HUES48 (cell line): ENCODE data around the gene PTPRN2.
"Not testable (repeated sequence)": the region's sequence is repeated elsewhere in the genome, so short reads cannot be mapped to it uniquely, and the experiment has no call there.

ENCODE experiments used
- H3K27ac ChIP-seq: one replicate; pipeline ENCODE4 v1.7.0; 2013; ENCODE audit warnings: low read depth, low read length, inconsistent platforms
- H3K27me3 ChIP-seq: 2 replicates; pipeline ENCODE4 v1.6.1; 2013; ENCODE audit warnings: mild to moderate bottlenecking, low read length; ENCODE audit not compliant: control insufficient read depth, insufficient read depth
- H3K36me3 ChIP-seq: 2 replicates; pipeline ENCODE4 v1.6.1; 2013; ENCODE audit warnings: low read length; ENCODE audit not compliant: control insufficient read depth, insufficient read depth
- H3K4me1 ChIP-seq: 2 replicates; pipeline ENCODE4 v1.6.1; 2013; ENCODE audit warnings: mild to moderate bottlenecking, low read length; ENCODE audit not compliant: control insufficient read depth, insufficient read depth
- H3K4me3 ChIP-seq: 2 replicates; pipeline ENCODE4 v1.5.1; 2013; ENCODE audit warnings: mild to moderate bottlenecking, low read depth, low read length
- H3K9ac ChIP-seq: 2 replicates; pipeline ENCODE4 v1.6.1; 2013; ENCODE audit warnings: mild to moderate bottlenecking, low read depth, low read length, moderate library complexity
- H3K9me3 ChIP-seq: 2 replicates; pipeline ENCODE4 v1.6.1; 2013; ENCODE audit warnings: low read length; ENCODE audit not compliant: control insufficient read depth, insufficient read depth

The PTPRN2 gene

DNA sequence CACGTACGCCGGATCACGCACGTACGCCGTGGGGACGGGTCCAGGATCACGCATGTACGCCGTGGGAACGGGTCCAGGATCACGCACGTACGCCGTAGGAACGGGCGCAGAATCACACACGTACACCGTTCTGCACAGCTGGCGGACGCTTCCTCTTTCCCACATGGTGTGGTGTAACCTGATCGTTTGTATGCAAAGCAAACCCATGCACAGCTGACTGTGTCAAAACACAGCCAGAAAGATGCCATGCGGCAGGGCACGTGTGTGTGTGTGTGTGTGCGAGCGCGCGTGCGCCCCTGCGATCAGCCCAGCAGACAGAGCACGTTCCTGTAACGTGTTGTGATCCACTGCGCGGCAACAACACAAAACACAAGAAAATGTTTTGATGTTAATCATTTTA lies 677.2 kb downstream of the PTPRN2 start:
- Histone ChIP-seq H3K36me3 (no peaks in the 10 kb centered on the region), H3K27me3 (no peaks in the 10 kb centered on the region), H3K4me3 (no peak overlapping the region), H3K9ac (no peak overlapping the region), H3K27ac (no peak overlapping the region), H3K9me3 (peaks cover 3% of the 10 kb centered on the region; the same call in 1 of the 2 replicates), H3K4me1 (peaks cover 9% of the 10 kb centered on the region)

DNA sequence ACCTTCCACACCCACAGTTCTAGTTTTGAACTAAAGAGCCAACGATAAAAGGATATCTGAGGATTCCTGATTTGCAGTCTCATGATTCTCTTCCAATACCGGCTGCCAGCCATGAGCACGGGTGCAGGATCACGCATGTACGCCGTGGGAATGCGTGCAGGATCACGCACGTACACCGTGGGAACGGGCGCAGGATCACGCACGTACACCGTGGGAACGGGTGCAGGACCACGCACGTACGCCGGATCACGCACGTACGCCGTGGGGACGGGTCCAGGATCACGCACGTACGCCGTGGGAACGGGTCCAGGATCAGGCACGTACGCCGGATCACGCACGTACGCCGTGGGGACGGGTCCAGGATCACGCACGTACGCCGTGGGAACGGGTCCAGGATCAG lies 677.6 kb downstream of the PTPRN2 start:
- not testable (repeated sequence) for H3K9ac ChIP-seq, H3K9me3 ChIP-seq, H3K4me3 ChIP-seq, H3K27ac ChIP-seq, H3K27me3 ChIP-seq, H3K36me3 ChIP-seq
- H3K4me1 ChIP-seq = peaks cover 13% of the 10 kb centered on the region

DNA sequence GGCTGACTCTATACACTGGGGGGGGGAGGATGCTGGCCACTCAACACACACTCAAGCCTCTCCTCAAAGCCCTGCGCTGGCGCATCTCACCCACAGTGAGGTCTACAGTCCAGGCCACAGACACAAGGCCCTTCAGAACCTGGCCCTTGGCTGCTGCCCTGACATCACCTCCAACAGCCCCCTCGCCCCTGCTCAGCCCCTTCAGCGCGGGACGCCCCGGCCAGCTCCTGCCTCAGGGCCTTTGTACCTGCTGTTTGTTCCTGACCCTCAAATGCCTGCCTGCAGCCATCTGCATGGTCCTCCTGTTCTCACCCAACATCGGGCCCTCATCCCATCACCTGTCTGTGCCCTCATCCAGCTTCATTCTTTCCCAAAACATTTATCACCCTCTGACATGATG lies 678.3 kb downstream of the PTPRN2 start:
- H3K9me3 ChIP-seq = no peaks in the 10 kb centered on the region; the same call in 1 of the 2 replicates
- H3K36me3 ChIP-seq = no peaks in the 10 kb centered on the region
- no peak overlapping the region for H3K9ac ChIP-seq
- H3K4me3 ChIP-seq = no peak overlapping the region
- no peaks in the 10 kb centered on the region for H3K27me3 ChIP-seq
- H3K4me1 ChIP-seq = peaks cover 20% of the 10 kb centered on the region
- no peak overlapping the region for H3K27ac ChIP-seq

DNA sequence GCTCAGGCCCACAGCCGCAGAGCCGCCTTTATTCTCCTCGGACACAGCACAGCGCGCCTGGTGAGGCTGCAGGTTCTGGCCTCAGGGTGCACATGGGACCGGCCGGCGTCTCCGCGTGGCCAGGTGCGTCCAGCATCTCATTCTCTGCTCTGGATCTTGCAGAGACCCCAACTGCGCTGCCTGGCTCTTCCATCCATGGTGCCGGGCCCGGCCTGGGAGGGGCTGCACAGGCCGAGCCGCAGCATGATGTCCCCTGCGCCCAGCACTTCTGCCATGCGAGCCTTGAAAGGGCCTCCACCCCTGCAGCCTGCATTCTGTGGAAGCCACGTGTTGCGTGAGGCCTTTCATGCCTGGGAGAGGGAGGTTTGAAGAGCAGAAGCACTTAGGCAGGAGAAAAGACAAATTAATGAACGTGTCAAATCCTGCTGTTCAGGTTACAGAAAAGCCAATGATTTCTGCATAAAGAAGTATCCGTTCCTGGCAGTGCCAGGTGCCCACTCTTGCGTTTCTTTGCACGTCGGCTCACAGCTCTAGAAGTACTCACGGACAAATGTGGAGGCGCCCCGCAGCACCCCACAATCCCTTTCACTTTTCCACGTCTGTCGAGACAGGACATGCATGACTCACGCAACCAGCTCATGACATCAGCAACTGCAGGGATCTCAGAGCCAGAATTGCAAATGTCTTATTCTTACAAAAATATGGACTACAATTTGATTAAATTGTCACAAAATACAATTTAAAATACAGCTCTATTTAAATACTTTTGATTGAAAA lies 679.4 kb downstream of the PTPRN2 start:
- no peaks in the 10 kb centered on the region for H3K27me3 ChIP-seq
- H3K4me1 ChIP-seq = peaks cover 20% of the 10 kb centered on the region
- no peaks in the 10 kb centered on the region for H3K36me3 ChIP-seq
- H3K9ac ChIP-seq = no peak overlapping the region
- no peak overlapping the region for H3K4me3 ChIP-seq
- no peak overlapping the region for H3K27ac ChIP-seq
- H3K9me3 ChIP-seq = no peaks in the 10 kb centered on the region

DNA sequence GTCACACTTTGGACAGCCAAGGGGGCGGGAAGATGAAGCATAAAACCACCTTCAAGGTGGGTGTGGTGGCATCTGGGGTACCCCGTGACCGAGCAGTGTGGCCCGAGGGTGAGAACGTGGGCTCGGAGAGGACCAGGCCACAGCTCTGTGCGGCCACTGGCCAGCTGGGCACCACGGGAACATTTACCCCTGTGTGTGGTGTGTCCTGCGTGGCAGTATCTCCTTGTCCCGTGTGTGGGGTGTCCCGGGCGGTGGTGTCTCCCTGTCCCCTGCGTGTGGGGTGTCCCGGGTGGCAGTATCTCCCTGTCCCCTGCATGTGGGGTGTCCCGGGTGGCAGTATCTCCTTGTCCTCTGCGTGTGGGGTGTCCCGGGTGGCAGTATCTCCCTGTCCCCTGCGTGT lies 680.5 kb downstream of the PTPRN2 start:
- Histone ChIP-seq H3K27me3 (no peaks in the 10 kb centered on the region; the same call in 1 of the 2 replicates), H3K36me3 (no peaks in the 10 kb centered on the region), H3K27ac (no peak overlapping the region), H3K9ac (no peak overlapping the region), H3K9me3 (no peaks in the 10 kb centered on the region), H3K4me1 (peaks cover 20% of the 10 kb centered on the region), H3K4me3 (no peak overlapping the region)

DNA sequence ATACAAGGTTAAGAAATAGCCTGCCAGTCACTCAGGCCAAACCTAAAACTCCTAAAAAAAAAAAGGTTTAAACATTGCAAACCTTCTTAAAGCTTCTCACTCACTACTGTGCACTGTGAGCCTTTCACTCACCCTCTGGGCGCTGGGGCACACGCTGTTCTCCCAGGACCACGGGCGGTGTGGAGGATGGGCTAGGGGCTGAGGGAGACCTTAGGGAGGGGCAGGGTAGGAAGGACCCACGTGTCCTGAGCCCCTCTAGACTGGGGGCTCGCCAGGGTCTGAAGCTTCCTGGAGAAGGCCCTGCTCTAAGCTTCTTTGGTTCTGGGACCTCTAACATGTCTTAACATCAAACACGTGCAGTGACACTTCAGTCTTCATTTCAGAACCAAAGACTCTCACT lies 681.0 kb downstream of the PTPRN2 start:
- H3K36me3 ChIP-seq = no peaks in the 10 kb centered on the region
- H3K27me3 ChIP-seq = no peaks in the 10 kb centered on the region; the same call in 1 of the 2 replicates
- H3K9me3 ChIP-seq = no peaks in the 10 kb centered on the region
- peaks cover 20% of the 10 kb centered on the region for H3K4me1 ChIP-seq
- H3K9ac ChIP-seq = no peak overlapping the region
- H3K27ac ChIP-seq = no peak overlapping the region
- H3K4me3 ChIP-seq = no peak overlapping the region

DNA sequence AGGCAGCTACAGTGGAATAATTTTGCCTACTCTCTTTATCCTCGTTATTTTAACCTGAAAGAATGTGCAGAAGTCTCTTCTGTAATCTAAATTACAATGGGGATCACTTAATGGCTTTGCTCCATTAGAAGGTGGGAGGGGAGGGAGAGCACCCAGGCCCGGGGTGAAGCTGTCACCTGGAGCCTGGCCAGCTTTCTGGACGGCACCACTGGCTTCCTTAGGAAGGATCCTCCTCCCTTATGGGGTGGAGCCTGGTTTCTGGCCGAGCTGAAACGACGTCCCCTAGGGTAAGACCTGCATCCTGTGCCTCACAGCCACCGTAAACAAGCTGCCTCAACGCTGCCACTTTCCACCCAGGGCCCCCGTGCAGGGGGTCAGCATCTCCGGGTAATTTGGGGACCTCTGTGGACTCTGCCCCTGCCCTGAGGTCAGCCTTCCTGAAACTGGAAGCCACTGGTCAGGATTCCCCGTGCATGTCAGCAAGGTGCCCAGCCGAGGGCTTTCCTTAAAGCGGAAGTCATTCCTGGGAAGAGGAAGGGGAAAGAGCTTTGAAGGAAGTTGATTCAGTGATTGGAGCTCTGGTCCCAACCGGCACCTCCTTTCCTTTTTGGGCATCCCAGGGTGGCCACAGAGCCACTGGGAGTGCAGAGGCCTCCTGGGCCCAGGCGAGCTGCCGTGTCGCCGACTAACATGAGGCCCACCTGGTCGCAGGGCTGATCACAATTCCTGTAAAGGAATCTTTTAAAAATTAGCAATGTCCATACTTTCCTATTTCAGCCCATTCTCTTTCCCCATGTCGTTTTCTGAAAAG lies 681.8 kb downstream of the PTPRN2 start:
- peaks cover 20% of the 10 kb centered on the region for H3K4me1 ChIP-seq
- no peak overlapping the region for H3K9ac ChIP-seq
- no peaks in the 10 kb centered on the region for H3K9me3 ChIP-seq
- H3K27ac ChIP-seq = no peak overlapping the region
- no peaks in the 10 kb centered on the region; the same call in 1 of the 2 replicates for H3K27me3 ChIP-seq
- H3K36me3 ChIP-seq = no peaks in the 10 kb centered on the region
- H3K4me3 ChIP-seq = no peak overlapping the region

DNA sequence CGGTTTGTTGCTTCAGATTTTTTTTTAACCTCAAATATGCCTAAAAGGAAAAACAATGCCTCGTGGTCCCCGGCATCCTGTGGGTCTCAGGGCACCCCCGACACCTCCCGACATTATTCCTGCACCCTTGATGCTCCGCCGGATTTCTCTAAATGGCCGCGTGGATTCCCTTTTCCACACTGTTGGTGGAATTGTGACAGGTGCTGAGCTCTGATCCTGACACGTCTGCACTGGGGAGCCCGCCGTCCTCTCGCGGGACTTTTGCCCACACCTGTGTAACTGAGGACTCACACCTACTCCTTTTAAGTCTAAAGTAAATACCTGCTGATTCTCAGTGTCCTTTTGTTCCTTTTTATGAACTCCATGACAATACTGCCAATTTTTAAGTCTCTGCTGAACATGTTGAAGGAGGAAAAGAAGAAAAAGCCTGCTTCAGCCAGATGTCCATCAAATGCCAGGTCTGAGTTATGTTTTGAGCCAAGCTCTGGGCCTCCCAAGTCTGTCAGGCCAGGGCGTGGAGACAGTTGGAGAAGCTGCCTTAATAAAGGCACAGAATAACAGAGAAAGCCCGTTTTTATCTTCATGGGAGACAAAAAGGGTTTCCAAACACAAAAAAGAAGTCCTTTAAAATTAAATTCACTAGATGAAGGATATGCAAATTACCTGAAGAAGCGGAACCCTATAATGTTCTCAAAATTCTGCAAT lies 682.6 kb downstream of the PTPRN2 start:
- Histone ChIP-seq H3K4me3 (no peak overlapping the region), H3K27me3 (no peaks in the 10 kb centered on the region; the same call in 1 of the 2 replicates), H3K27ac (no peak overlapping the region), H3K4me1 (peaks cover 20% of the 10 kb centered on the region), H3K36me3 (no peaks in the 10 kb centered on the region), H3K9ac (no peak overlapping the region), H3K9me3 (no peaks in the 10 kb centered on the region)

DNA sequence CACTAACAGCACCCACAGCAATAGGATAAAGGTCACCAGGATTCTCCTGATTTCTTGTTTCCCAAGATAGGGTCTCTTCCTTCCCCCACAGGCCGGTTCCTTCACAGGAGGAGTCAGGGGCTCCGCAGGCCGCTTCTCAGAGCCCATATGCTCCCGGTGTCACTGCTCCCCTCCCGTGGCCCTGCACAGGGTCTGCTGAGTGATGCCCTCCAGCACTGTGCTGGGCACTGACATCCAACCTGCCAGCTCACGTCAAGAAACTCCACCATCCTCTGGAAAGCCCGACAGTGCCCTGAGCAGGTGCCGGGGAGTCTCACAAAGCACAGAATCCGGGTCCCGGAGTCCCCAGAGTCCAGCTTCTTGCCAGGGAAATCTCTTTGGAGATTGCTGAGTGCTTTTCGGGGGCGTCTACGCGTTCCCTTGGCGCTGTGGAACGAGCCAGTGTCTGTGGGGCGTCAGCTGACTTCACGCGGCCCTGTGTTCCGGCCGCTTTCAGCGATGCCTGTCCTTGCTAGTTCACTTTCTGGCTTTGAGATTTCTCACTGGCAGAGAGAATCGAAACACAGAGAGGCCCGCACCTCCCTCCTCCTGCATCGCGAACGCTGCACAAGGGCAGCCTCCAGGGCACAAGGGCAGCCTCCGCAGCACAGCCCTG lies 683.3 kb downstream of the PTPRN2 start:
- Histone ChIP-seq H3K27me3 (no peaks in the 10 kb centered on the region; the same call in 1 of the 2 replicates), H3K9ac (no peak overlapping the region), H3K9me3 (no peaks in the 10 kb centered on the region)

DNA sequence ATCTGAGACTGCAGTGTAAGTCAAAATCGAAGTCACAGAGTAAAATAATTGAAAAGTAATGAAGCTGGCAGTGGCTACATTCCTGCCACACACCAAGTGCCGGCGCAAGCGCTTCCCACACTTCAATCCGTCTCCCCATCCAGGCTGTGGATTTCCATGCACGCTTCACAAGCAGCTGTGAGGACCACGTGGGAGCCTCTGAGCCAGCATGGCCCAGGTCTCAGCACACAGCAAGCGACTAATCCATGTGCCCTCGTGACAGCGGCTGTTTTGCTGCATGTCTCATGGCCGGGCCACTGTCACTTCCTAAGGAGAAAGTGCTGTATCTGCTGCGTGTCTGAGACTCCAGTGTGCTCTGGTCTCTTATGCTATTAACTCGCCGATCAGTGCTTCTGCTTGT lies 683.9 kb downstream of the PTPRN2 start:
- Histone ChIP-seq H3K9ac (no peak overlapping the region), H3K36me3 (no peaks in the 10 kb centered on the region), H3K27ac (no peak overlapping the region), H3K27me3 (no peaks in the 10 kb centered on the region; the same call in 1 of the 2 replicates), H3K4me3 (no peak overlapping the region), H3K9me3 (no peaks in the 10 kb centered on the region), H3K4me1 (peaks cover 30% of the 10 kb centered on the region)

More for the DNA sequence above, 683.3 kb downstream of the PTPRN2 start:
- Histone ChIP-seq H3K4me3 (no peak overlapping the region), H3K36me3 (no peaks in the 10 kb centered on the region), H3K27ac (no peak overlapping the region), H3K4me1 (peaks cover 27% of the 10 kb centered on the region)
